Pulmonary artery endothelial cell (primary cell): ENCODE measurements around the gene ARHGEF37. TPM values are rescaled to one million over a fixed set of nuclear protein-coding genes. Genes with fewer than 3 reads are reported as not detected.
A peak's percentile ranks its signal among the peaks of the same experiment; 100 is the strongest.

Source experiments
- DNase-seq: peaks from one replicate; pipeline ENCODE4 v3.0.0-alpha.2; 2011; ENCODE audit warnings: low read depth, low spot score
- total RNA-seq: library from RNA; depleted of rRNA; stranded (reverse); fragments of >200 nt; gene quantifications from 2 replicates; pipeline ENCODE4 v1.2.3, GENCODE V29; 2014

ARHGEF37 gene
- total RNA-seq, 1 donor from 2014 or later: 9.2 TPM

DNA sequence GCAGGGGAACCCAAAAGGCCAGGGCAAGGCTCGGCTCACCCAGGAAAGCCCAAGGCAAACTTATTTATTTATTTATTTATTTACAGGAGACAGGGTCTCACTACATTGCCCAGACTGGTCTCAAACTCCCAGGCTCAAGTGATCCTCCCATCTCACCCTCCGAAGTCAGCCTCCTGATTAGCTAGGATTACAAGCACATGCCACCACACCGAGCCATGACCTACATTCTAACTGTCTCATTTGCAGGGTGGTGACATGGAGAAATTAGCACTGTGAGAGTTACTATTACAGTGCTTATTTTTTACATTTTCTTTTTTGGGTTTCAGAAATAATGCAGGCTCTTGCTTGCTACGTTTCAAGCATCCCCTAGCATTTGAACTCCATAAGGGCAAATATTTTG is 18.1 kb downstream of the ARHGEF37 start:
- DNase-seq: no peak

- no peak for DNase-seq
Measured at GRCh38 chr5:149600932-149601331, 19.6 kb downstream of the ARHGEF37 start.

GRCh38 chr5:149603210-149603609 is 21.9 kb downstream of the ARHGEF37 start:
- DNase-seq: no peak

- DNase-seq: no peak
Measured at GRCh38 chr5:149603920-149604319, 22.6 kb downstream of the ARHGEF37 start.

- no peak for DNase-seq
Measured at GRCh38 chr5:149604321-149604720, 23.0 kb downstream of the ARHGEF37 start.

GRCh38 chr5:149605354-149605997 is 24.2 kb downstream of the ARHGEF37 start:
- DNase-seq: no peak

GRCh38 chr5:149605998-149606724 is 24.9 kb downstream of the ARHGEF37 start:
- DNase-seq: no peak

DNA sequence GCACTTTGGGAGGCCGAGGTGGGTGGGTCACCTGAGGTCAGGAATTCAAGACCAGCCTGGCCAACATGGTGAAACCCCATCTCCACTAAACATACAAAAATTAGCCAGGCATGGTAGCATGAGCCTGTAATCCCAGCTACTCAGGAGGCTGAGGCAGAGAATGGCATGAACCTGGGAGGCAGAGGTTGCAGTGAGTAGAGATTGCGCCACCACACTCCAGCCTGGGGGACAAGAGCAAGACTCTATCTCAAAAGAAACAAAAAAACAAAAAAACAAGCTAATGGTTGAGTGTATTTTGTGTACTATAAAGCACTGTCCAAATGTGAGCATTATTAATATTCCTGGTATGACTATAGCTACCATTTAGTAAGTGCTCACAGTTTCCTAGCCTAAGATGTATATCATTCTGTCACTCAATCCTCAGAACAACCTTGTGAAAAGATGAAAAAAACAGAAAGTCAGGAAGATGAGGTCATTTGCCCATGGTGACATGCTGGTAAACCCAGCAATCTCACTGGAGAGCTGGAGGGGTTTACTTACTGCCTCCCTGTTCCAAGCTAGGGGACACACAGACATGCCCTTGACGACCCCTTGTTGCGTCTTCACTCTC is 27.7 kb downstream of the ARHGEF37 start:
- no peak for DNase-seq

GRCh38 chr5:149609640-149610219 is 28.4 kb downstream of the ARHGEF37 start:
- DNase-seq: no peak

DNA sequence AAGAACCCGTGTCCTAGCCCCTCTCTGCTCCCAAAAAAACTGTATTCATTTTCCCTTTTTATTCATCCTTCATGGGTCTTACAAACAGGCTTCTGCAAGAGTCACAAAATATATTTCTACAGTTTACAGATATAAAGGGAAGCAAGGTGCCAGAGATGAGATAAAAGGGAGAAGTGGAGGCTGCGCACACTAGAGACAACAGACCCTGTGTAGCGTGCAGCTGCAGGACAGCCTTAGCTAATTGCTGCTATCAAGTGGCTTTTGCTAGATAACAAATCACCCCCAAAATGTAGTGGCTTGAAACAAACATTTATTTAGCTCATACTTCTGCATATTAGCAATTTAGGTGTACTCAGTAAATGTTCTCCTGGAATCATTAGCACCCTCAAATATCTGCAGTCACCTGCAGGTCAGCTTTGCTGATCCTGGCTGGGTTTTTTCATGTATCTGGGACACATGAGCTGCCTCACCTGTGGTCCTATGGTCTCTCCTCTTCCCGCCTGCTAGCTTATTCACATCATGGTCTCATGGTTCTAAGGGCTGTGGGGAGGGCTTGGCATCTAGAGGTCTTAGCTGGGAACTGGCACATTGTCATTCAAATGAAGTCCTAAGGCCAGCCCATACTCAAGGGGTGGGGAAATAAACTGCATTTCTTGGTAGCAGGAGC is 29.4 kb downstream of the ARHGEF37 start:
- no peak for DNase-seq

DNA sequence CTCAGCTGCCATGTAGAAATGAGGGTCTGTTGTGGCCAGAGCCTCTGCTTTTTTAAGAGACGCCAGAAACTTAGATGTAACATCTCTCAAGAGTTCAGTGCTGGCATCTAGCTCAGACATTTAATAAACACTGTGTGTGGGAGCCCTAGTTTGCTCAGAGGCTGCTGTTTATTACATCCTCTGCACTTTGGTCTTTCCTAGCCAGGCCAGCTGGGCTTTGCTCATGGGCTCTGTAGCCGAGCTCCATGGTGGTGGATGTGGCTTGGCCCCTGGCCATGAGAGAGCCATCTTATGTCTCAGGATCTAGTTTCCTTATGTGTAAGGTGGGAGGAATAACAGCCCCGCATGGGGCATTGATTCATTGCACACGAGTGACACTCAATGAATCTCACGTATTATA is 30.0 kb downstream of the ARHGEF37 start:
- DNase-seq: no peak

DNA sequence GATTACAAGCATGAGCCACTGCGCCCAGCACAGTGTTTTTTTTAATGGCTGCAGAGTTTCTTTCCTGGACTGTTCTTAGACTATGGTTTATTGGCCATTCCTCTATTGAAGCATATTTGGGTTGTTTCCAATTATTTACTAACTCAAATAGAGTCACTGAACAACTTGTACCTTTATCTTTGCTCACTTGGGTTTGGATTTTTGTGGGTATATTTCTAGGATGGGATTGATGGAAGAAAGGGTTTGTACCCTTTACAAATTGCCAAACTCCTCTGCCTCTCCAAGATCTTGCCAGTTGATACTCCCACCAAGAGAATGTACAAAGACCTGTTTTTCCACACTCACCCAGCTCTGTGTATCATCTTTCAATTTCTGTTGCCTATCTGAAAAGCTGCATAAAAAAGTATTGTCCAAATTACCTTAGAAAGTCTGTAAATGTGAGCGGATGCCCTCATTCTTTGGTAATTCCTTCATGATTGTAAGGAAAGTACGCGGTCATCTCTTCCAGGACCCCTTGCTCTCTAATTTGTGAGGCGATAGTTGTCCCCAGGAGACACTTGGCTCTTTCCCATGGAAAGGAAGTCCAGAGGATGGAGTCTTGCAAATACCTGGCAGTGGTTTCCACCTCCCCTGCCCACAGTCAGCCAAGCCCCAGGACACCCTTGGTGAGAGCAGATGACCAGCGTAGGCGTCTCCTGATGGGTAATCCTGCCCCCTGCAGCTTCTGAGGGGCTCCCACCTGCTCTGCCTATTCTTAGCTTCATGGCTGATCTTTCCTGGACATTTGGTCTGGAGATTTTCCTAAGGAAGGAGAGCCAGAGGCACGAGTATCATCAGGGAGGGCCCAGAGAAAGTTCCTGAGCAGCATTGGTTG is 33.0 kb downstream of the ARHGEF37 start:
- no peak for DNase-seq

DNA sequence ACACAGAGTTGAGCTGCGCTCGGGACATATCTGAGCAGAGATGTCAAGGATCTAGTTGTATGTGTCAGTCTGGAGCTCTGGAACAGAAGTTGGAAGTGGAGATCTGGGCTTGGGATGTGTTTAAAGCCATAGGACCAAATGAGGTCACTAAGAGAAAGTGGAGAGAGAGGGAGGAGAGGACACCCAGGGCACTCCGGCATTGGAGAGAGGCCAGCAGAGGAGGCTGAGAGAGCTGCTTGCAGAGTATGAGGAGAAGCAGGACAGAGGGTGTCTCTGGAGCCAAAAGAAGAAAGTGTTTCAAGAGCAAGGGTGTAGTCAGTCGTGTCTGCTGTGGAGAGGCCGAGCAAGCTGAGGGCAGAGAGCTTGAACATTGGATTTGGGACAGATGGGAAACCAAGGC is 34.7 kb downstream of the ARHGEF37 start:
- DNase-seq: no peak

- DNase-seq: no peak
Measured at GRCh38 chr5:149616727-149617285, 35.5 kb downstream of the ARHGEF37 start.

DNA sequence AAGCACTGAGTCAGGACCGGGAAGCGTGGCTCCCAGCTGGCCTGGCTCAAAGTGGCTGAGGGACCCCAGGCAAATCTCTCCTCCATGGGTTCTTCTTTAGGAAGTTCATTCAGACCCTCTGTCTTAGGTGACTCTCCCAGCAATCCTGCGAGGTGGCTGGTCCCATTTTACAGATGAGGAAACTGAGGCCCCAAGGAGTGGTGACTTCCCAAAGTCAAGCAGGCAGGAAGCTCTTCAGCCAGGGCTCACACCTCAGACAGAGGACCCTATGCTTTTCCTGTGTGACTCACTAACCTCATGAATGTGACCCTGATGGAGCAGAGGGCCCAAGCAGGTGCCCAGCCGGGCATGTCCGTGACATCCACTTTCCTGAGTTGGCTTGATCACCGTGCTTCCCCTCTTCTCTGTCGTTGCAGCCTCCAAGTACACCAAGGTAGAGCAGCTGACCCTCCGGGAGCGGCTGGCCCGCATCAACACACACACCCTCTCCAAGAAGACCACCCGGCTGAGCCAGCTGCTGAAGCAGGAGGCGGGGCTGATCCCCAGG is 36.5 kb downstream of the ARHGEF37 start:
- no peak for DNase-seq

DNA sequence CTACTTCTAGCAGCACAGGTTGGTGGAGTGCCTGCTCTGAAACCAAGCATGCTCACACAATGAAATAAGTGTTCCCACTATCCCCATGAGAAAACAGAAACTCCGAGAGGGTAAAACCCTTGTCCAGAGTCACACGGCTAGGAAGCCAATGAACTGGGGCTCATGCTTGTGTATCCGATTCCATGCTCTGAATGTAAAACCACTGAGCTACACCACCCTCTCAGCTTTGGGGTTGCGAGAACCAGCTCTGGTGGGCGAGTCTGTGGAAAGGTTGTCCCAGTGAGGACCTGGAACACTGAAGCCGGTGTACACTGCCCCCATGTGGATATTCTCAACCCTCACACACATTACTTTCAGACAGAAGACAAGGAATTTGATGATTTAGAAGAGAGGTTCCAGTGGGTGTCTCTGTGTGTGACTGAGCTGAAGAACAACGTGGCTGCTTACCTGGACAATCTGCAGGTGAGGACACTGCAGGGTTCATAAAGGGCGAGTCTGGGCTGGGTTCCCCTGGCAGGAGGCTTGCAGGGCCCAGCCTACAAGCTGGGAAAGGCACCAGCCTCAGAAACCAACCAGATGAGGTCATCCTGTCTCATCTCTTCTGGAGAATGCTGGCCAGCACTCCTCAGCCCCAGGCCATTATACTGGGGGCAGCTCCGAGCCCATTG is 37.4 kb downstream of the ARHGEF37 start:
- DNase-seq: peak; percentile 53

GRCh38 chr5:149621415-149622098 is 40.3 kb downstream of the ARHGEF37 start:
- no peak for DNase-seq

GRCh38 chr5:149622466-149622865 is 41.2 kb downstream of the ARHGEF37 start:
- DNase-seq: no peak

- DNase-seq: no peak
Measured at GRCh38 chr5:149623473-149623872, 42.2 kb downstream of the ARHGEF37 start.
